ENCODE results near the gene ASB18.

- TF ChIP-seq POLR2A (IDR thresholded peaks at IDR 0.05): no peak
- TF ChIP-seq CTCF (IDR thresholded peaks at IDR 0.05): no peak
- TF ChIP-seq EP300 (IDR thresholded peaks at IDR 0.05): no peak
Observed at GRCh38 chr2:236176951-236177350, 87.3 kb downstream of the ASB18 start.
